Cardiac muscle cell (in vitro differentiated cells and primary cell): Measurements from ENCODE around the gene CARHSP1. TPM values are rescaled to one million over a fixed set of nuclear protein-coding genes. Genes with fewer than 3 reads are reported as not detected.

Experiments used
- DNase-seq, 2 donors: peaks; one replicate each; pipeline versions ENCODE4 v3.0.0 to v3.0.0-alpha.2; 2010 to 2017; ENCODE audit warnings: low read depth in 1 of 2, low spot score in 1 of 2
- H3K27ac ChIP-seq: fragments of 200-600 bp; sonication (generic); 2 replicates; pipeline ENCODE4 v1.5.1; 2016
- H3K27me3 ChIP-seq: fragments of 200-600 bp; sonication (generic); 2 replicates; pipeline ENCODE4 v1.6.0; 2016; ENCODE audit warnings: control low read depth
- H3K36me3 ChIP-seq: fragments of 200-600 bp; sonication (generic); 2 replicates; pipeline ENCODE4 v1.5.1; 2016; ENCODE audit warnings: control low read depth
- H3K4me1 ChIP-seq: fragments of 200-600 bp; sonication (generic); 2 replicates; pipeline ENCODE4 v1.8.1; 2017; ENCODE audit warnings: low read depth, mild to moderate bottlenecking, mixed run types
- H3K4me3 ChIP-seq: fragments of 200-600 bp; sonication (generic); 2 replicates; pipeline ENCODE4 v1.5.1; 2016; ENCODE audit warnings: mild to moderate bottlenecking
- H3K9me3 ChIP-seq: fragments of 200-600 bp; sonication (generic); 2 replicates; pipeline ENCODE4 v1.5.1; 2017; ENCODE audit warnings: low read depth, mild to moderate bottlenecking, control low read depth
- polyA plus RNA-seq: library from polyadenylated mRNA; unstranded; fragments of >200 nt; fragmentation: Nextera tagmentation; extraction: Ambion mirVana; gene quantifications from 2 replicates; pipeline ENCODE4 v1.2.1, GENCODE V29; 2016
- total RNA-seq: library from RNA; depleted of rRNA; stranded (reverse); fragments of >200 nt; gene quantifications from 2 replicates; pipeline ENCODE4 v1.2.3, GENCODE V29; 2016
- TF ChIP-seq, protein P1 (sequence below): IDR thresholded peaks from 2 replicates; pipeline ENCODE4 v1.5.1; 2012; ENCODE audit warnings: low read depth, mild to moderate bottlenecking, low read length

The CARHSP1 gene
- total and polyA plus RNA-seq, 2 experiments from 2014 or later, result 125 to 165 TPM

DNA sequence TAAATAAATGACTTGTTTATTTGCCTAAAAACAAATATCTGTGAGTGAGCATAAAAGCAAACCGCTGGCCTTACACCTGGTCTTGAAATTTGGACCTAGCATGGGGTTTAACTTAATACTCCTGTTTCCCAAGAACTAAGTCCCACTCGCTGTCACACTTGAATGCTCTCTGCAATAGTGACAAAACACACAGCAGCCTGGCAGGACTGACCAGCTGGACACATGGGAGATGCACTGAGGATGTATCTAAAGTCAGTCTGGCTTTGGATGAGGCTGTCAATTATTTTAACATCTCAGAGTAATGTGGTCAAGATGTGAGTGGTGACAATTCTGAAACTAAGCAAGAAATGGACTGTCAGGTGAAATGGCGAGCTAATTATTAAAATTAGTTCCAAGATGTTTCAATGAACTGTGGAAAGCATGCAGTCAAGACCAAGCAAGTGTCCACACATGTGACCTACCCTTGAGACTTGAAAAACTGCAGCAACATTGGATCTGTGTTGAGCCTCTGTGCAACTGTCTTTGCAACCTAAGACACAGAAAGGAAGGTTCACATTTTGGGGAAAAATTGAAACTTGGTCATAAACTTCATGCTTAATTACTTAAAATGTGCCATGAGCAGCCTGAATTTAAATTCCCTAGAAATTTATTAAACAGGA is 30.0 kb upstream of the CARHSP1 start:
- Histone ChIP-seq H3K4me3 (no peak overlapping the region), H3K9me3 (no peaks in the 10 kb centered on the region), H3K27ac (no peak overlapping the region), H3K4me1 (no peaks in the 10 kb centered on the region), H3K36me3 (peaks cover 87% of the 10 kb centered on the region), H3K27me3 (no peaks in the 10 kb centered on the region)
- TF ChIP-seq, protein P1, sequence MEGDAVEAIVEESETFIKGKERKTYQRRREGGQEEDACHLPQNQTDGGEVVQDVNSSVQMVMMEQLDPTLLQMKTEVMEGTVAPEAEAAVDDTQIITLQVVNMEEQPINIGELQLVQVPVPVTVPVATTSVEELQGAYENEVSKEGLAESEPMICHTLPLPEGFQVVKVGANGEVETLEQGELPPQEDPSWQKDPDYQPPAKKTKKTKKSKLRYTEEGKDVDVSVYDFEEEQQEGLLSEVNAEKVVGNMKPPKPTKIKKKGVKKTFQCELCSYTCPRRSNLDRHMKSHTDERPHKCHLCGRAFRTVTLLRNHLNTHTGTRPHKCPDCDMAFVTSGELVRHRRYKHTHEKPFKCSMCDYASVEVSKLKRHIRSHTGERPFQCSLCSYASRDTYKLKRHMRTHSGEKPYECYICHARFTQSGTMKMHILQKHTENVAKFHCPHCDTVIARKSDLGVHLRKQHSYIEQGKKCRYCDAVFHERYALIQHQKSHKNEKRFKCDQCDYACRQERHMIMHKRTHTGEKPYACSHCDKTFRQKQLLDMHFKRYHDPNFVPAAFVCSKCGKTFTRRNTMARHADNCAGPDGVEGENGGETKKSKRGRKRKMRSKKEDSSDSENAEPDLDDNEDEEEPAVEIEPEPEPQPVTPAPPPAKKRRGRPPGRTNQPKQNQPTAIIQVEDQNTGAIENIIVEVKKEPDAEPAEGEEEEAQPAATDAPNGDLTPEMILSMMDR, result no peak
- no peak for DNase-seq

- no peak for DNase-seq
- H3K9me3 ChIP-seq, result no peaks in the 10 kb centered on the region
- peaks cover 68% of the 10 kb centered on the region for H3K36me3 ChIP-seq
- no peak overlapping the region for H3K27ac ChIP-seq
- no peak overlapping the region for H3K4me3 ChIP-seq
- H3K4me1 ChIP-seq, result no peaks in the 10 kb centered on the region
- no peaks in the 10 kb centered on the region for H3K27me3 ChIP-seq
- TF ChIP-seq, protein P1, result no peak
These were observed 26.0 kb upstream of the CARHSP1 start for GRCh38 chr16:8894736-8895334.

DNA sequence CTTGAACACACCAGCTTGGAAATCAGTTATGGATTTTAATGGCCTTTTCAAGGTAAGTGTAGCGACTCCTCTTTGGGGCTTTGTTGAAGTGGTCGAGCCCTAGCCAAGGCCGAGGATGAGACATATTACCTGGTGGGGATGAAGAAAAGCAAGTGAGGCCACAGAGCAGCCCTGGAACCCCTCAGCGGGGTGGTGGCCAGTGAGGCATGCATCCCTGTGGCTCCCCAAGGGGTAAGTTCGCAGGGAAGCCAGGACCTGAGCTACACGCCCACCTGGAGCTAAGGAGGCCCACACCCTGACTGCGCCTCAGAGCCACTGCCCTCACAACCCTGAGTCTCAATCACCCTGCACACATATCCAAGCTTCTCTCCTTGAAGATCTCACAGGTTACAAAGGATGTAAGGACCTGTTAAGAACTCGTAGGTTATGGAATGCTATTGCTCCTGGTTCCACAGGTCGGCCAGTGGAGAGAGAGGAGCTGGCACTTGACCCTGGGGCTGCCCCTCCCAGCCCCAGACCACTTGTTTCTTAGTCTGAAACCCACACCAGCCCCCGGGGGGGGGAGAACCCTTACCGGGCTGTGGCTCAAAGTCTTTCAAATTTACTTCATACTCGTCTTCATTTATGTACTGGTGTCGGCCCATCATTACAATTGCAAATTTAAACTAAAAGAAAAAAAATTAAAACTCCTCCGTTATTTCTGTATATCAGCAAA is 25.3 kb upstream of the CARHSP1 start:
- no peaks in the 10 kb centered on the region for H3K4me1 ChIP-seq
- peaks cover 65% of the 10 kb centered on the region for H3K36me3 ChIP-seq
- H3K4me3 ChIP-seq, result no peak overlapping the region
- TF ChIP-seq, protein P1, result no peak
- H3K27me3 ChIP-seq, result no peaks in the 10 kb centered on the region
- no peaks in the 10 kb centered on the region for H3K9me3 ChIP-seq
- no peak overlapping the region for H3K27ac ChIP-seq
- no peak for DNase-seq

- TF ChIP-seq, protein P1, result no peak
- peaks cover 58% of the 10 kb centered on the region for H3K36me3 ChIP-seq
- H3K9me3 ChIP-seq, result no peaks in the 10 kb centered on the region
- no peak overlapping the region for H3K4me3 ChIP-seq
- no peaks in the 10 kb centered on the region for H3K4me1 ChIP-seq
- H3K27ac ChIP-seq, result no peak overlapping the region
- no peak for DNase-seq
- H3K27me3 ChIP-seq, result no peaks in the 10 kb centered on the region
These were observed 24.6 kb upstream of the CARHSP1 start for GRCh38 chr16:8893426-8893825.

GRCh38 chr16:8892101-8892575 is 23.3 kb upstream of the CARHSP1 start:
- Histone ChIP-seq H3K27ac (peak overlapping the region; percentile 48), H3K9me3 (no peaks in the 10 kb centered on the region), H3K27me3 (no peaks in the 10 kb centered on the region), H3K4me3 (no peak overlapping the region), H3K36me3 (peaks cover 47% of the 10 kb centered on the region), H3K4me1 (no peaks in the 10 kb centered on the region)
- TF ChIP-seq, protein P1, result no peak
- DNase-seq, result no peak
